Activated CD8-positive, alpha-beta T cell treated with anti-CD3 and anti-CD28 coated beads, Interleukin-2, amount 10 ng/mL, durations not matched to agents 7 days and 5 days (primary cell): Measurements from ENCODE around the gene TAOK1. TPM values are rescaled to one million over a fixed set of nuclear protein-coding genes. Genes with fewer than 3 reads are reported as not detected.

Experiments
- ATAC-seq: fragments of 150-1000 bp; cut with Tn5 transposase; one replicate; pipeline ENCODE4 v1.10.0; 2021; ENCODE audit warnings: moderate library complexity
- CTCF ChIA-PET: fragments of 350-600 bp; sonication (Branson Sonifier 250); formaldehyde crosslinking; loops from one replicate; lab custom pipeline; 2021; ENCODE audit warnings: antibody characterized with exemption; lab: Charles Lee
- POLR2A ChIA-PET: fragments of 350-600 bp; sonication (Branson Sonifier 250); formaldehyde crosslinking; loops from one replicate; lab custom pipeline; 2021; ENCODE audit warnings: antibody characterized with exemption; lab: Charles Lee
- DNase-seq: peaks from one replicate; pipeline ENCODE4 v3.0.0-alpha.2; 2020
- H3K27ac Mint-ChIP-seq: one replicate; pipeline ENCODE4 v1.8.0; 2021; ENCODE audit warnings: mild to moderate bottlenecking, mixed read lengths
- H3K27me3 Mint-ChIP-seq: one replicate; pipeline ENCODE4 v1.8.0; 2021; ENCODE audit warnings: low read depth, mixed read lengths
- H3K36me3 Mint-ChIP-seq: one replicate; pipeline ENCODE4 v1.8.0; 2021; ENCODE audit warnings: low read depth, mixed read lengths
- H3K4me1 Mint-ChIP-seq: one replicate; pipeline ENCODE4 v1.8.0; 2021; ENCODE audit warnings: low read depth, mixed read lengths
- H3K4me3 Mint-ChIP-seq: one replicate; pipeline ENCODE4 v1.8.0; 2021; ENCODE audit warnings: mild to moderate bottlenecking, mixed read lengths
- H3K9me3 Mint-ChIP-seq: one replicate; pipeline ENCODE4 v1.8.0; 2022; ENCODE audit warnings: mixed read lengths; ENCODE audit not compliant: insufficient read depth
- total RNA-seq, 2 experiments: library from RNA; stranded (reverse); gene quantifications; one replicate each; pipeline ENCODE4 v1.2.3, GENCODE V29; 2021

TAOK1 gene
- total RNA-seq, 2 experiments from 2014 or later = 51.7 to 53.0 TPM

DNA sequence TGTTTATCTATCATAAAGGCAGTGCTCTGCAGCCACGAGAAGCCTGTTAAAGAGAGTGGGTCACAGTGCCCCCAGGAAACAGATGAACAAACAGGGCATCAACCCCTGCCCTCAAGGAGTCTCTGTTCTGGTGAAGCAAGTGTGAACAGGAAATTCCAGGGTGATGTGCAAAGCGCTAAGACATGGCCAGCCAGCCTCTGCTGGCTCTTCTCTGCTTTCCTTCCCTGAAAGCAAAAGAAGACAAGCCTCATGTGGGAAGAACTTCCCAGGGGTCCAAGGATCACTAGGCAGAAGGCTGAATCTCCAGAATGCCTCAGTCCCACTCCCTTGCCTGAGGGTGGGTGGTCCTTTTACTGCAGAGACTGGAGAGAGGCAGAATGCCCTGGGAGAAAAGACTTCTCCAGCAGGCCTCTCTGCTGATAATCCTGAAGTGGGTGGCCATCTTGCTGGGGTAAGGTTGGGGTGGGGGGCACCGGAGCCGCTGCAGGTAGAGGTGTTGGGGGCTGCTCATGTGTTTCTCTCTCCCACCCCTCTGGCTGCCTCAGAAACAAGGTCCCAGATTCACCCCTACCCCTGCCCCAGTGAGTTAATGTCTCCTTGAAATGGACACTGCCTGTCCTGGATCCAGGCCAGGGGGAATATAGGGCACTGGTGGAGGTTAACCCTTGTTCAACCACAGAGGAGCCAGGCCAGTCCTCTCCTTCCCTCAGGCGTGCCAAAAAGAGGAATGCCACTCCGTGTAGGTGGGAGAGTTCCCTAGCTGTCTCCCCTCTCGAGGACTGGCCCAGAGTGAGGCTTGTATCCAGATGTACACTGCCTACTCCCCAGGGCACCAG is 205.2 kb downstream of the TAOK1 start:
- peaks cover 33% of the 10 kb centered on the region for H3K4me1 Mint-ChIP-seq
- ChIA-PET POLR2A (no interaction called here), CTCF (interaction anchor here (4.7 kb wide), 1 partner anchor 21 kb away, joined by 107 read pairs; no protein-coding TSS in a partner anchor)
- H3K27ac Mint-ChIP-seq = no peak overlapping the region
- H3K27me3 Mint-ChIP-seq = no peaks in the 10 kb centered on the region
- H3K4me3 Mint-ChIP-seq = no peak overlapping the region
- no peaks in the 10 kb centered on the region for H3K9me3 Mint-ChIP-seq
- H3K36me3 Mint-ChIP-seq = no peaks in the 10 kb centered on the region
- no peak for ATAC-seq
- DNase-seq = no peak

GRCh38 chr17:29595943-29596774 is 206.0 kb downstream of the TAOK1 start:
- POLR2A ChIA-PET = no interaction called here
- Mint-ChIP-seq H3K9me3 (no peaks in the 10 kb centered on the region), H3K36me3 (no peaks in the 10 kb centered on the region), H3K27me3 (no peaks in the 10 kb centered on the region), H3K4me3 (no peak overlapping the region), H3K27ac (no peak overlapping the region), H3K4me1 (peaks cover 32% of the 10 kb centered on the region)
- DNase-seq (no peak), ATAC-seq (no peak)
- CTCF ChIA-PET = interaction anchor here (1.8 to 3.3 kb wide), 2 partner anchors 12 to 21 kb away, joined by 3 to 21 read pairs; no protein-coding TSS in a partner anchor

DNA sequence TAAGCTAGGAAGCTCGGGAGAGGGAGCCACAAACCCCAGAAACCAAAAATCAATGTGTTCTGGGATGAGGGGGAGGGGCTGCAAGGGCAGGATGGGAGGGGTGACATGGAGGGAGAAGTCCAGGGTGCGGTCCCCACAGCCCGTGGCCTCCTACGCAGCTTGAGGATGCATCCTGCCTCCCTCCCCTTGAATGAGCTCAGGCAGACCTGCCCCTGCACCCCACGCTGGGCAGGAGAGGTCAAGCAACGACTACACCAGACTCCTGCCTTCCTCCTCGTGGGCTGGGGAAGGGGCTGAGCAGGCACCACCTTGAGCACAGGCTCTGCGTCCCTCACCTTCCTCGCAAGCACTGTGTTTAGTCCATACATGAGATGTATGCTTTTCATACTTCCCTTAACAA is 206.6 kb downstream of the TAOK1 start:
- Mint-ChIP-seq H3K9me3 (no peaks in the 10 kb centered on the region), H3K27ac (no peak overlapping the region), H3K27me3 (no peaks in the 10 kb centered on the region), H3K4me1 (peaks cover 25% of the 10 kb centered on the region), H3K36me3 (no peaks in the 10 kb centered on the region), H3K4me3 (no peak overlapping the region)
- ChIA-PET POLR2A (interaction anchor here (1.2 kb wide), 1 partner anchor 18 kb away, joined by 3 read pairs; no protein-coding TSS in a partner anchor), CTCF (interaction anchor here (1.8 to 3.3 kb wide), 2 partner anchors 11 to 20 kb away, joined by 3 to 21 read pairs; no protein-coding TSS in a partner anchor)
- no peak for ATAC-seq
- DNase-seq = no peak

- no peak overlapping the region for H3K4me3 Mint-ChIP-seq
Measured at GRCh38 chr17:29597361-29598172, 207.4 kb downstream of the TAOK1 start.

More at GRCh38 chr17:29597361-29598172, 207.4 kb downstream of the TAOK1 start:
- ChIA-PET POLR2A (interaction anchor here (1.2 kb wide), 1 partner anchor 18 kb away, joined by 3 read pairs; no protein-coding TSS in a partner anchor), CTCF (interaction anchor here (1.8 to 3.3 kb wide), 2 partner anchors 11 to 19 kb away, joined by 3 to 21 read pairs; no protein-coding TSS in a partner anchor)
- no peaks in the 10 kb centered on the region for H3K36me3 Mint-ChIP-seq
- no peaks in the 10 kb centered on the region for H3K9me3 Mint-ChIP-seq
- H3K27ac Mint-ChIP-seq = no peak overlapping the region
- H3K27me3 Mint-ChIP-seq = no peaks in the 10 kb centered on the region
- H3K4me1 Mint-ChIP-seq = peaks cover 18% of the 10 kb centered on the region
- ATAC-seq (no peak), DNase-seq (no peak)

Other genes with a start within 250 kb of the TAOK1 start
- 10 to 100 TPM; 53.4 to 53.8 TPM for gene MYO18A, start 210.0 kb upstream of the TAOK1 start, total RNA-seq
- gene CRYBA1, start 143.5 kb upstream of the TAOK1 start, total RNA-seq = not detected
- gene NUFIP2, start 96.2 kb upstream of the TAOK1 start, total RNA-seq = 10 to 100 TPM; 60.3 to 64.5 TPM
- 10 to 100 TPM; 21.1 to 21.7 TPM for gene ABHD15, start 176.7 kb downstream of the TAOK1 start, total RNA-seq
- 10 to 100 TPM; 96.7 to 97.9 TPM for gene TP53I13, start 178.3 kb downstream of the TAOK1 start, total RNA-seq
- gene GIT1, start 199.3 kb downstream of the TAOK1 start, total RNA-seq = 10 to 100 TPM; 72.7 to 75.1 TPM
- gene ANKRD13B, start 202.8 kb downstream of the TAOK1 start, total RNA-seq = 10 to 100 TPM; 11.2 to 12.5 TPM
- gene CORO6, start 232.5 kb downstream of the TAOK1 start, total RNA-seq = 1 to 10 TPM; 6.2 to 6.3 TPM